ENCODE results near the gene BDKRB2. TPM values are rescaled to one million over a fixed set of nuclear protein-coding genes. Genes with fewer than 3 reads are reported as not detected.

BDKRB2 gene
- polyA plus RNA-seq, 1 experiment, result 26.8 TPM

GRCh38 chr14:96164861-96165490 lies 39.7 kb upstream of the BDKRB2 start:
- no peak for TF ChIP-seq CTCF (IDR thresholded peaks at IDR 0.05; ENCODE audit: insufficient read depth, low read depth, low read length)
- ChIA-PET CTCF (interaction anchor here (0.6 kb wide), 1 partner anchor 663 kb away, joined by 3 read pairs; no protein-coding TSS in a partner anchor), POLR2A (interaction anchor here (0.5 kb wide), 1 partner anchor 42 kb away, joined by 3 read pairs; no protein-coding TSS in a partner anchor)
- no peak for DNase-seq (ENCODE audit: low read depth)
- Histone ChIP-seq H3K4me3 (ENCODE audit: low read depth, low read length) (no peak overlapping the region), H3K36me3 (ENCODE audit: control insufficient read depth, insufficient read depth, low read length) (no peaks in the 10 kb centered on the region), H3K27me3 (ENCODE audit: control insufficient read depth, insufficient read depth, low read length) (no peaks in the 10 kb centered on the region; the same call in 1 of the 2 replicates)

GRCh38 chr14:96165493-96166436 lies 38.9 kb upstream of the BDKRB2 start:
- H3K36me3 ChIP-seq (ENCODE audit: control insufficient read depth, insufficient read depth, low read length), result no peaks in the 10 kb centered on the region
- H3K27me3 ChIP-seq (ENCODE audit: control insufficient read depth, insufficient read depth, low read length), result no peaks in the 10 kb centered on the region; the same call in 1 of the 2 replicates
- TF ChIP-seq CTCF (IDR thresholded peaks at IDR 0.05; ENCODE audit: insufficient read depth, low read depth, low read length), result no peak
- H3K4me3 ChIP-seq (ENCODE audit: low read depth, low read length), result no peak overlapping the region
- POLR2A ChIA-PET, result interaction anchor here (0.5 kb wide), 1 partner anchor 41 kb away, joined by 3 read pairs; no protein-coding TSS in a partner anchor
- no peak for DNase-seq (ENCODE audit: low read depth)
- CTCF ChIA-PET, result interaction anchor here (1.8 kb wide), 1 partner anchor 65 kb away, joined by 4 read pairs; no protein-coding TSS in a partner anchor

GRCh38 chr14:96166461-96167223 lies 38.0 kb upstream of the BDKRB2 start:
- no peak for DNase-seq (ENCODE audit: low read depth)
- Histone ChIP-seq H3K36me3 (ENCODE audit: control insufficient read depth, insufficient read depth, low read length) (no peaks in the 10 kb centered on the region), H3K4me3 (ENCODE audit: low read depth, low read length) (no peak overlapping the region), H3K27me3 (ENCODE audit: control insufficient read depth, insufficient read depth, low read length) (no peaks in the 10 kb centered on the region; the same call in 1 of the 2 replicates)
- TF ChIP-seq CTCF (IDR thresholded peaks at IDR 0.05; ENCODE audit: insufficient read depth, low read depth, low read length), result no peak
- ChIA-PET POLR2A (interaction anchor here (1.2 to 1.4 kb wide), 2 partner anchors 21 to 40 kb away, joined by 3 read pairs; no protein-coding TSS in a partner anchor), CTCF (interaction anchor here (0.9 to 1.8 kb wide), 4 partner anchors 9 to 98 kb away, joined by 3 to 5 read pairs (median 4); no protein-coding TSS in a partner anchor)

- no peak for TF ChIP-seq CTCF (IDR thresholded peaks at IDR 0.05; ENCODE audit: insufficient read depth, low read depth, low read length)
- peak; percentile 88 for DNase-seq (ENCODE audit: low read depth)
- ChIA-PET POLR2A (interaction anchor here (0.5 to 1.4 kb wide), 3 partner anchors 21 to 41 kb away, joined by 3 to 14 read pairs (median 3); partner anchors contain the start of gene BDKRB2), CTCF (interaction anchor here (0.9 to 1.8 kb wide), 5 partner anchors 9 to 97 kb away, joined by 3 to 5 read pairs (median 3); no protein-coding TSS in a partner anchor)
- no peaks in the 10 kb centered on the region for H3K36me3 ChIP-seq (ENCODE audit: control insufficient read depth, insufficient read depth, low read length)
- H3K27me3 ChIP-seq (ENCODE audit: control insufficient read depth, insufficient read depth, low read length), result no peaks in the 10 kb centered on the region; the same call in 1 of the 2 replicates
- no peak overlapping the region for H3K4me3 ChIP-seq (ENCODE audit: low read depth, low read length)
Measured at GRCh38 chr14:96167224-96168148, 37.2 kb upstream of the BDKRB2 start.

Data from BJ (cell line).